GM23338 (cell line): ENCODE data around the gene FTO. TPM values are rescaled to one million over a fixed set of nuclear protein-coding genes. Genes with fewer than 3 reads are reported as not detected.

Experiments used
- ATAC-seq: fragments of 200-7000 bp; cut with Tn5 transposase; 3 replicates; pipeline ENCODE4 v1.9.1; 2020
- DNase-seq: peaks from one replicate; pipeline ENCODE4 v3.0.0-alpha.2; 2015; ENCODE audit warnings: low spot score
- H2AFZ ChIP-seq: fragments of 200-600 bp; sonication (generic); 2 replicates; pipeline ENCODE4 v1.8.0; 2016; ENCODE audit warnings: antibody characterized with exemption, mild to moderate bottlenecking, moderate library complexity
- H3F3A ChIP-seq: fragments of 200-600 bp; sonication (generic); replicated peaks from 2 replicates; pipeline ENCODE4 v1.8.0; 2017; ENCODE audit warnings: antibody characterized with exemption, mixed run types, low read depth
- H3K27ac ChIP-seq: fragments of 200-600 bp; sonication (generic); 2 replicates; pipeline ENCODE4 v1.6.1; 2016; ENCODE audit warnings: low read depth
- H3K27me3 ChIP-seq: fragments of 200-600 bp; sonication (generic); 2 replicates; pipeline ENCODE4 v1.8.0; 2016; ENCODE audit warnings: mild to moderate bottlenecking, mixed run types, moderate library complexity; ENCODE audit not compliant: insufficient read depth
- H3K36me3 ChIP-seq: fragments of 200-600 bp; sonication (generic); 2 replicates; pipeline ENCODE4 v1.8.0; 2016; ENCODE audit warnings: mild to moderate bottlenecking; ENCODE audit not compliant: insufficient read depth
- H3K4me1 ChIP-seq: fragments of 200-600 bp; sonication (generic); 2 replicates; pipeline ENCODE4 v1.8.0; 2016; ENCODE audit warnings: mild to moderate bottlenecking, moderate library complexity; ENCODE audit not compliant: insufficient read depth
- H3K4me2 ChIP-seq: fragments of 200-600 bp; sonication (generic); 2 replicates; pipeline ENCODE4 v1.7.1; 2017; ENCODE audit warnings: mixed run types
- H3K4me3 ChIP-seq: fragments of 200-600 bp; sonication (generic); 2 replicates; pipeline ENCODE4 v1.6.1; 2016; ENCODE audit warnings: mixed run types
- H3K79me2 ChIP-seq: fragments of 200-600 bp; sonication (generic); replicated peaks from 2 replicates; pipeline ENCODE4 v1.8.0; 2017; ENCODE audit warnings: mild to moderate bottlenecking; ENCODE audit not compliant: insufficient read depth
- H3K9me2 ChIP-seq: fragments of 200-600 bp; sonication (generic); 2 replicates; pipeline ENCODE4 v1.8.0; 2017; ENCODE audit not compliant: insufficient read depth
- H4K20me1 ChIP-seq: fragments of 200-600 bp; sonication (generic); replicated peaks from 2 replicates; pipeline ENCODE4 v1.8.0; 2017; ENCODE audit warnings: mild to moderate bottlenecking; ENCODE audit not compliant: insufficient read depth
- H3K27ac Mint-ChIP-seq: 2 replicates; pipeline ENCODE4 v1.8.0; 2020; ENCODE audit warnings: inconsistent platforms, mild to moderate bottlenecking, moderate library complexity, mixed read lengths
- H3K27me3 Mint-ChIP-seq: 3 replicates; pipeline ENCODE4 v1.8.0; 2022; ENCODE audit warnings: low read depth, mild to moderate bottlenecking, moderate library complexity, mixed read lengths, inconsistent platforms; ENCODE audit not compliant: insufficient read depth, poor library complexity
- H3K36me3 Mint-ChIP-seq: 3 replicates; pipeline ENCODE4 v1.8.0; 2021; ENCODE audit warnings: low read depth, mild to moderate bottlenecking, inconsistent platforms, moderate library complexity, mixed read lengths
- H3K4me1 Mint-ChIP-seq: 3 replicates; pipeline ENCODE4 v1.8.0; 2020; ENCODE audit warnings: mild to moderate bottlenecking, inconsistent platforms, mixed read lengths
- H3K4me3 Mint-ChIP-seq: 3 replicates; pipeline ENCODE4 v1.8.0; 2021; ENCODE audit warnings: moderate library complexity, mild to moderate bottlenecking, inconsistent platforms, mixed read lengths
- H3K9me3 Mint-ChIP-seq: 3 replicates; pipeline ENCODE4 v1.8.0; 2020; ENCODE audit warnings: moderate library complexity, mild to moderate bottlenecking, inconsistent platforms, mixed read lengths
- CREB1 ChIP-seq: fragments of 250-450 bp; sonication (Bioruptor Pico); IDR thresholded peaks from 2 replicates; pipeline ENCODE4 v1.5.0; 2020; ENCODE audit warnings: low read depth, mild to moderate bottlenecking, moderate library complexity
- EZH2 ChIP-seq: fragments of 200-600 bp; sonication (generic); IDR thresholded peaks from one replicate; pipeline ENCODE4 v1.8.0; 2017; ENCODE audit warnings: antibody characterized with exemption, mild to moderate bottlenecking, low read depth; ENCODE audit not compliant: unreplicated experiment
- EZH2phosphoT487 ChIP-seq: fragments of 200-600 bp; sonication (generic); IDR thresholded peaks from one replicate; pipeline ENCODE4 v1.8.1; 2018; ENCODE audit warnings: antibody characterized with exemption; ENCODE audit not compliant: unreplicated experiment
- JUNB ChIP-seq: IDR thresholded peaks from one replicate; pipeline ENCODE4 v1.6.1; 2016; ENCODE audit warnings: antibody characterized with exemption; ENCODE audit not compliant: unreplicated experiment
- POLR2AphosphoS5 ChIP-seq: IDR thresholded peaks from 2 replicates; pipeline ENCODE4 v1.6.1; 2016; ENCODE audit warnings: antibody characterized with exemption, low read depth
- ZNF114 ChIP-seq: fragments of 250-450 bp; sonication (Bioruptor Pico); IDR thresholded peaks from 2 replicates; pipeline ENCODE4 v1.5.0; 2020; ENCODE audit warnings: mild to moderate bottlenecking, moderate library complexity
- polyA plus RNA-seq: library from polyadenylated mRNA; unstranded; fragments of >200 nt; fragmentation: Nextera tagmentation; extraction: Ambion mirVana; gene quantifications from 2 replicates; pipeline ENCODE4 v1.2.1, GENCODE V29; 2016
- total RNA-seq: library from RNA; depleted of rRNA; stranded (reverse); fragments of >200 nt; shearing (Covaris generic); gene quantifications from 2 replicates; pipeline ENCODE4 v1.2.3, GENCODE V29; 2014
- TF ChIP-seq, protein P1 (sequence below): IDR thresholded peaks from one replicate; pipeline ENCODE4 v1.6.1; 2018; ENCODE audit warnings: antibody characterized with exemption; ENCODE audit not compliant: unreplicated experiment
- TF ChIP-seq, protein P2 (sequence below): fragments of 250-450 bp; sonication (Bioruptor Pico); IDR thresholded peaks from 2 replicates; pipeline ENCODE4 v1.5.0; 2020; ENCODE audit warnings: mild to moderate bottlenecking, moderate library complexity
- TF ChIP-seq, protein P3 (sequence below): IDR thresholded peaks from 2 replicates; pipeline ENCODE4 v1.6.1; 2016; ENCODE audit warnings: antibody characterized with exemption
- TF ChIP-seq, protein P4 (sequence below), 2 experiments: fragments of 200-600 bp in 1 of 2; sonication (generic) in 1 of 2; conservative IDR thresholded peaks; 2 replicates each; pipeline versions ENCODE4 v1.5.1 to v1.6.1; 2016 to 2017; ENCODE audit warnings: antibody characterized with exemption in 2 of 2, low read depth in 2 of 2, mild to moderate bottlenecking in 2 of 2, moderate library complexity in 1 of 2

FTO gene
- total and polyA plus RNA-seq, 2 experiments from 2014 or later, result 17.7 to 69.6 TPM

DNA sequence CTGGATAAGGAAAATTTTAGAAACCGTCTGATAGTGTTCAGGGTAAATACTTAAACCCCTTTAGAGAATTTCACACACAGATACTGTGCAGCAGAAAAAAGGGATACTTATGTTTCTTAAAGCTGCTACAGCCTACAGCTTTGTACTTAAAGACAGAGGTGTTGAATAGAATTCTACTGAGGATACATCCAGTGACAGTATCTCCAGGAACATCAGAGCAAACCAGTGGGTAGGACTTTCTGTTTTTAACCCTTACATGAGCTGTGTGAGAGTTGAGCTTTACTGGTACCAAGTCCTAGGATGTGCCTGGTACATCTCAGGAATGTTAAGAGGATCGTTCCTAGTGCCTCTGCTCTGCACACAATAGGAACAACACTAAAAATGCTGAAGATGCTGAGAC, 191.5 kb downstream of the FTO start:
- no peak for TF ChIP-seq EZH2phosphoT487
- no peak for TF ChIP-seq JUNB
- TF ChIP-seq, protein P1, sequence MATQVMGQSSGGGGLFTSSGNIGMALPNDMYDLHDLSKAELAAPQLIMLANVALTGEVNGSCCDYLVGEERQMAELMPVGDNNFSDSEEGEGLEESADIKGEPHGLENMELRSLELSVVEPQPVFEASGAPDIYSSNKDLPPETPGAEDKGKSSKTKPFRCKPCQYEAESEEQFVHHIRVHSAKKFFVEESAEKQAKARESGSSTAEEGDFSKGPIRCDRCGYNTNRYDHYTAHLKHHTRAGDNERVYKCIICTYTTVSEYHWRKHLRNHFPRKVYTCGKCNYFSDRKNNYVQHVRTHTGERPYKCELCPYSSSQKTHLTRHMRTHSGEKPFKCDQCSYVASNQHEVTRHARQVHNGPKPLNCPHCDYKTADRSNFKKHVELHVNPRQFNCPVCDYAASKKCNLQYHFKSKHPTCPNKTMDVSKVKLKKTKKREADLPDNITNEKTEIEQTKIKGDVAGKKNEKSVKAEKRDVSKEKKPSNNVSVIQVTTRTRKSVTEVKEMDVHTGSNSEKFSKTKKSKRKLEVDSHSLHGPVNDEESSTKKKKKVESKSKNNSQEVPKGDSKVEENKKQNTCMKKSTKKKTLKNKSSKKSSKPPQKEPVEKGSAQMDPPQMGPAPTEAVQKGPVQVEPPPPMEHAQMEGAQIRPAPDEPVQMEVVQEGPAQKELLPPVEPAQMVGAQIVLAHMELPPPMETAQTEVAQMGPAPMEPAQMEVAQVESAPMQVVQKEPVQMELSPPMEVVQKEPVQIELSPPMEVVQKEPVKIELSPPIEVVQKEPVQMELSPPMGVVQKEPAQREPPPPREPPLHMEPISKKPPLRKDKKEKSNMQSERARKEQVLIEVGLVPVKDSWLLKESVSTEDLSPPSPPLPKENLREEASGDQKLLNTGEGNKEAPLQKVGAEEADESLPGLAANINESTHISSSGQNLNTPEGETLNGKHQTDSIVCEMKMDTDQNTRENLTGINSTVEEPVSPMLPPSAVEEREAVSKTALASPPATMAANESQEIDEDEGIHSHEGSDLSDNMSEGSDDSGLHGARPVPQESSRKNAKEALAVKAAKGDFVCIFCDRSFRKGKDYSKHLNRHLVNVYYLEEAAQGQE, result no peak
- TF ChIP-seq, protein P2, sequence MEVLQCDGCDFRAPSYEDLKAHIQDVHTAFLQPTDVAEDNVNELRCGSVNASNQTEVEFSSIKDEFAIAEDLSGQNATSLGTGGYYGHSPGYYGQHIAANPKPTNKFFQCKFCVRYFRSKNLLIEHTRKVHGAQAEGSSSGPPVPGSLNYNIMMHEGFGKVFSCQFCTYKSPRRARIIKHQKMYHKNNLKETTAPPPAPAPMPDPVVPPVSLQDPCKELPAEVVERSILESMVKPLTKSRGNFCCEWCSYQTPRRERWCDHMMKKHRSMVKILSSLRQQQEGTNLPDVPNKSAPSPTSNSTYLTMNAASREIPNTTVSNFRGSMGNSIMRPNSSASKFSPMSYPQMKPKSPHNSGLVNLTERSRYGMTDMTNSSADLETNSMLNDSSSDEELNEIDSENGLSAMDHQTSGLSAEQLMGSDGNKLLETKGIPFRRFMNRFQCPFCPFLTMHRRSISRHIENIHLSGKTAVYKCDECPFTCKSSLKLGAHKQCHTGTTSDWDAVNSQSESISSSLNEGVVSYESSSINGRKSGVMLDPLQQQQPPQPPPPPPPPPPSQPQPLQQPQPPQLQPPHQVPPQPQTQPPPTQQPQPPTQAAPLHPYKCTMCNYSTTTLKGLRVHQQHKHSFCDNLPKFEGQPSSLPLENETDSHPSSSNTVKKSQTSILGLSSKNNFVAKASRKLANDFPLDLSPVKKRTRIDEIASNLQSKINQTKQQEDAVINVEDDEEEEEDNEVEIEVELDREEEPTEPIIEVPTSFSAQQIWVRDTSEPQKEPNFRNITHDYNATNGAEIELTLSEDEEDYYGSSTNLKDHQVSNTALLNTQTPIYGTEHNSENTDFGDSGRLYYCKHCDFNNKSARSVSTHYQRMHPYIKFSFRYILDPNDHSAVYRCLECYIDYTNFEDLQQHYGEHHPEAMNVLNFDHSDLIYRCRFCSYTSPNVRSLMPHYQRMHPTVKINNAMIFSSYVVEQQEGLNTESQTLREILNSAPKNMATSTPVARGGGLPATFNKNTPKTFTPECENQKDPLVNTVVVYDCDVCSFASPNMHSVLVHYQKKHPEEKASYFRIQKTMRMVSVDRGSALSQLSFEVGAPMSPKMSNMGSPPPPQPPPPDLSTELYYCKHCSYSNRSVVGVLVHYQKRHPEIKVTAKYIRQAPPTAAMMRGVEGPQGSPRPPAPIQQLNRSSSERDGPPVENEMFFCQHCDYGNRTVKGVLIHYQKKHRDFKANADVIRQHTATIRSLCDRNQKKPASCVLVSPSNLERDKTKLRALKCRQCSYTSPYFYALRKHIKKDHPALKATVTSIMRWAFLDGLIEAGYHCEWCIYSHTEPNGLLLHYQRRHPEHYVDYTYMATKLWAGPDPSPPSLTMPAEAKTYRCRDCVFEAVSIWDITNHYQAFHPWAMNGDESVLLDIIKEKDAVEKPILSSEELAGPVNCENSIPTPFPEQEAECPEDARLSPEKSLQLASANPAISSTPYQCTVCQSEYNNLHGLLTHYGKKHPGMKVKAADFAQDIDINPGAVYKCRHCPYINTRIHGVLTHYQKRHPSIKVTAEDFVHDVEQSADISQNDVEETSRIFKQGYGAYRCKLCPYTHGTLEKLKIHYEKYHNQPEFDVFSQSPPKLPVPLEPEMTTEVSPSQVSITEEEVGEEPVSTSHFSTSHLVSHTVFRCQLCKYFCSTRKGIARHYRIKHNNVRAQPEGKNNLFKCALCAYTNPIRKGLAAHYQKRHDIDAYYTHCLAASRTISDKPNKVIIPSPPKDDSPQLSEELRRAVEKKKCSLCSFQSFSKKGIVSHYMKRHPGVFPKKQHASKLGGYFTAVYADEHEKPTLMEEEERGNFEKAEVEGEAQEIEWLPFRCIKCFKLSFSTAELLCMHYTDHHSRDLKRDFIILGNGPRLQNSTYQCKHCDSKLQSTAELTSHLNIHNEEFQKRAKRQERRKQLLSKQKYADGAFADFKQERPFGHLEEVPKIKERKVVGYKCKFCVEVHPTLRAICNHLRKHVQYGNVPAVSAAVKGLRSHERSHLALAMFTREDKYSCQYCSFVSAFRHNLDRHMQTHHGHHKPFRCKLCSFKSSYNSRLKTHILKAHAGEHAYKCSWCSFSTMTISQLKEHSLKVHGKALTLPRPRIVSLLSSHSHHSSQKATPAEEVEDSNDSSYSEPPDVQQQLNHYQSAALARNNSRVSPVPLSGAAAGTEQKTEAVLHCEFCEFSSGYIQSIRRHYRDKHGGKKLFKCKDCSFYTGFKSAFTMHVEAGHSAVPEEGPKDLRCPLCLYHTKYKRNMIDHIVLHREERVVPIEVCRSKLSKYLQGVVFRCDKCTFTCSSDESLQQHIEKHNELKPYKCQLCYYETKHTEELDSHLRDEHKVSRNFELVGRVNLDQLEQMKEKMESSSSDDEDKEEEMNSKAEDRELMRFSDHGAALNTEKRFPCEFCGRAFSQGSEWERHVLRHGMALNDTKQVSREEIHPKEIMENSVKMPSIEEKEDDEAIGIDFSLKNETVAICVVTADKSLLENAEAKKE, result no peak
- TF ChIP-seq POLR2AphosphoS5, result no peak
- no peak for TF ChIP-seq CREB1 (CRISPR knock-in tag)
- TF ChIP-seq, protein P3, sequence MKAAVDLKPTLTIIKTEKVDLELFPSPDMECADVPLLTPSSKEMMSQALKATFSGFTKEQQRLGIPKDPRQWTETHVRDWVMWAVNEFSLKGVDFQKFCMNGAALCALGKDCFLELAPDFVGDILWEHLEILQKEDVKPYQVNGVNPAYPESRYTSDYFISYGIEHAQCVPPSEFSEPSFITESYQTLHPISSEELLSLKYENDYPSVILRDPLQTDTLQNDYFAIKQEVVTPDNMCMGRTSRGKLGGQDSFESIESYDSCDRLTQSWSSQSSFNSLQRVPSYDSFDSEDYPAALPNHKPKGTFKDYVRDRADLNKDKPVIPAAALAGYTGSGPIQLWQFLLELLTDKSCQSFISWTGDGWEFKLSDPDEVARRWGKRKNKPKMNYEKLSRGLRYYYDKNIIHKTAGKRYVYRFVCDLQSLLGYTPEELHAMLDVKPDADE, result no peak
- no peak for TF ChIP-seq ZNF114
- TF ChIP-seq, protein P4, sequence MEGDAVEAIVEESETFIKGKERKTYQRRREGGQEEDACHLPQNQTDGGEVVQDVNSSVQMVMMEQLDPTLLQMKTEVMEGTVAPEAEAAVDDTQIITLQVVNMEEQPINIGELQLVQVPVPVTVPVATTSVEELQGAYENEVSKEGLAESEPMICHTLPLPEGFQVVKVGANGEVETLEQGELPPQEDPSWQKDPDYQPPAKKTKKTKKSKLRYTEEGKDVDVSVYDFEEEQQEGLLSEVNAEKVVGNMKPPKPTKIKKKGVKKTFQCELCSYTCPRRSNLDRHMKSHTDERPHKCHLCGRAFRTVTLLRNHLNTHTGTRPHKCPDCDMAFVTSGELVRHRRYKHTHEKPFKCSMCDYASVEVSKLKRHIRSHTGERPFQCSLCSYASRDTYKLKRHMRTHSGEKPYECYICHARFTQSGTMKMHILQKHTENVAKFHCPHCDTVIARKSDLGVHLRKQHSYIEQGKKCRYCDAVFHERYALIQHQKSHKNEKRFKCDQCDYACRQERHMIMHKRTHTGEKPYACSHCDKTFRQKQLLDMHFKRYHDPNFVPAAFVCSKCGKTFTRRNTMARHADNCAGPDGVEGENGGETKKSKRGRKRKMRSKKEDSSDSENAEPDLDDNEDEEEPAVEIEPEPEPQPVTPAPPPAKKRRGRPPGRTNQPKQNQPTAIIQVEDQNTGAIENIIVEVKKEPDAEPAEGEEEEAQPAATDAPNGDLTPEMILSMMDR (conservative IDR thresholded peaks at IDR 0.05; ENCODE audit: low read depth in 2 of 2), result no peak
- TF ChIP-seq EZH2, result no peak
- H3K36me3 Mint-ChIP-seq, result no peaks in the 10 kb centered on the region
- H3K27ac Mint-ChIP-seq, result no peak overlapping the region
- Histone ChIP-seq H3K4me3 (no peak overlapping the region), H4K20me1 (no peaks in the 10 kb centered on the region), H3K9me2 (no peaks in the 10 kb centered on the region), H2AFZ (no peak overlapping the region), H3K27ac (no peak overlapping the region), H3K27me3 (no peaks in the 10 kb centered on the region), H3K36me3 (no peaks in the 10 kb centered on the region), H3K4me1 (peaks cover 7% of the 10 kb centered on the region), H3F3A (no peaks in the 10 kb centered on the region), H3K79me2 (no peaks in the 10 kb centered on the region), H3K4me2 (no peak overlapping the region)
- peaks cover 22% of the 10 kb centered on the region for H3K4me1 Mint-ChIP-seq
- ATAC-seq (no peak), DNase-seq (no peak)
- H3K4me3 Mint-ChIP-seq, result no peak overlapping the region
- H3K9me3 Mint-ChIP-seq, result no peaks in the 10 kb centered on the region
- peaks cover 2% of the 10 kb centered on the region for H3K27me3 Mint-ChIP-seq
